GM12892 (cell line): ENCODE measurements around the gene NNMT.

Source experiments
- POLR2A ChIP-seq: IDR thresholded peaks from 2 replicates; pipeline ENCODE4 v1.6.1; 2011; ENCODE audit warnings: low read depth, low read length, control low read depth
- POLR2AphosphoS5 ChIP-seq: IDR thresholded peaks from 2 replicates; pipeline ENCODE4 v1.6.1; 2011; ENCODE audit warnings: low read depth, low read length, control low read depth
- TAF1 ChIP-seq: IDR thresholded peaks from 2 replicates; pipeline ENCODE4 v1.6.1; 2011; ENCODE audit warnings: low read depth, mild to moderate bottlenecking, control low read depth, low read length, borderline replicate concordance

DNA sequence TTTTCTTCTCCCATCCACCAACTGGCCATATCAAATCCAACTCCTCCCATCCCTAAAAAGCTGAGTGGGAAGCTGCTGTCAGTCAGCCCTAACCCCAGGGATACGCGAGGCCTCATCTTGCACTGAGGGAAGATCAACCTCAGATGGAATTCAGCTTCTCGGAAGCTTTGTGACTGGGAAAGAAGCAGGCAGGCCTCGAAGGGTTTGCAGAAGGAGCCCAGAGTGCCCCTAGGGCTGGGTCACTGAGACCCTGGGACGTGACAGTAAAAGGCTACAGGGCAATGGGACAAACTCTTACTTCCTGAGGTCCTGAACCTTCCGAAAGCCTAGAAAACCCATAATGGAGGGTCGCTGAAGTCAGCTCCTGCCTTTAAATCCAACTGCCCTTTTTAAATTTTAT, 34.4 kb upstream of the NNMT start:
- TF ChIP-seq POLR2A (no peak), POLR2AphosphoS5 (no peak), TAF1 (no peak)
